RWPE1 (cell line): ENCODE results near the gene CTSC.

ENCODE experiments used
- CTCF ChIA-PET: fragments of 350-600 bp; sonication (Branson Sonifier 250); formaldehyde crosslinking; extraction: SDS; loops from one replicate; lab custom pipeline; 2021; lab: Yijun Ruan, JAX
- POLR2A ChIA-PET: fragments of 400-600 bp; formaldehyde crosslinking; extraction: SDS; loops from one replicate; lab custom pipeline; 2020; ENCODE audit warnings: antibody characterized with exemption; ENCODE audit not compliant: low non-redundant PET; lab: Yijun Ruan, JAX
- DNase-seq: peaks from one replicate; pipeline ENCODE4 v3.0.0; 2012; ENCODE audit warnings: low spot score
- H3K27ac ChIP-seq: fragments of 450-650 bp; 2 replicates; pipeline ENCODE4 v1.5.1; 2017
- TF ChIP-seq, protein P1 (sequence below): fragments of 450-650 bp; conservative IDR thresholded peaks from 2 replicates; pipeline ENCODE4 v1.5.1; 2017; ENCODE audit warnings: low read depth, mild to moderate bottlenecking

CTSC gene

DNA sequence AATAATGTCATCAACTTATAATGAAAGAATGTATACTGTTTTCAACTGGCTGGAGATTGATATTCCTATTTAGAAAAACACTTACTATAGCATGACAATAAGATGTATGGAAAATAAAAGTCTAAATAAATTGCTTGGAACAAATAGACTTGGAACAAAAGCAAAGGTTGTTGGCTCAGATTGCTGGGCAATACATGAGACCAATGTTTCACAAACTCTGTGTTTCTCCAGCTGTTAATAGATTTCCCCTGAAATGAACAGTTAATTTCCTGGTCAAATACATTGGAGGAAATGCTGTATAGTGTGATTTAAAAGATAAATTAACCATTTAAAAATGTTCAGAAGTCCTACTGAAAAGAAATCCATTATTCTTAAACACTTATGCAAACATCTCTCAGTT is 40.1 kb upstream of the CTSC start:
- H3K27ac ChIP-seq: no peak overlapping the region
- DNase-seq: no peak
- POLR2A ChIA-PET: no interaction called here
- TF ChIP-seq, protein P1, sequence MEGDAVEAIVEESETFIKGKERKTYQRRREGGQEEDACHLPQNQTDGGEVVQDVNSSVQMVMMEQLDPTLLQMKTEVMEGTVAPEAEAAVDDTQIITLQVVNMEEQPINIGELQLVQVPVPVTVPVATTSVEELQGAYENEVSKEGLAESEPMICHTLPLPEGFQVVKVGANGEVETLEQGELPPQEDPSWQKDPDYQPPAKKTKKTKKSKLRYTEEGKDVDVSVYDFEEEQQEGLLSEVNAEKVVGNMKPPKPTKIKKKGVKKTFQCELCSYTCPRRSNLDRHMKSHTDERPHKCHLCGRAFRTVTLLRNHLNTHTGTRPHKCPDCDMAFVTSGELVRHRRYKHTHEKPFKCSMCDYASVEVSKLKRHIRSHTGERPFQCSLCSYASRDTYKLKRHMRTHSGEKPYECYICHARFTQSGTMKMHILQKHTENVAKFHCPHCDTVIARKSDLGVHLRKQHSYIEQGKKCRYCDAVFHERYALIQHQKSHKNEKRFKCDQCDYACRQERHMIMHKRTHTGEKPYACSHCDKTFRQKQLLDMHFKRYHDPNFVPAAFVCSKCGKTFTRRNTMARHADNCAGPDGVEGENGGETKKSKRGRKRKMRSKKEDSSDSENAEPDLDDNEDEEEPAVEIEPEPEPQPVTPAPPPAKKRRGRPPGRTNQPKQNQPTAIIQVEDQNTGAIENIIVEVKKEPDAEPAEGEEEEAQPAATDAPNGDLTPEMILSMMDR: no peak
- CTCF ChIA-PET: interaction anchor here (0.6 kb wide), 1 partner anchor 41 kb away, joined by 10 read pairs; no protein-coding TSS in a partner anchor

DNA sequence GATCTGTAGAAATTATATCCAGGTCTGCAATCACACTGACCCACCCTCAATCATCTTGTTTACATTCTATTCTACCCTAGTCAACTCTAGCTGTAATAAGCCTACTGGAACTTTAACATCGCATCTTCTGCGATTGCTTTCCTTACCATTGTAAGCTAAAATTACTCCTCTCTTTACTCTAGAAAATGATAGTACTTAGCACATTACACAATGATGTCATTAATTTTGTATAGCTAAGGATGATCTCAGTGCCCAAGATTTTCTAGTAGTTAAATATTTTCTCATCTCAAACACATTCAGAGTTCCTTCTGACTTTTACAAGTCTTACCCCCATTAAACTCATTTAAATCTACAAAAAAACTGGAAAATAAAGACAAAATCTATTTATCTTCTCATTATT is 39.6 kb upstream of the CTSC start:
- no peak for DNase-seq
- POLR2A ChIA-PET: no interaction called here
- H3K27ac ChIP-seq: no peak overlapping the region
- CTCF ChIA-PET: interaction anchor here (0.6 kb wide), 1 partner anchor 41 kb away, joined by 10 read pairs; no protein-coding TSS in a partner anchor
- TF ChIP-seq, protein P1: no peak

DNA sequence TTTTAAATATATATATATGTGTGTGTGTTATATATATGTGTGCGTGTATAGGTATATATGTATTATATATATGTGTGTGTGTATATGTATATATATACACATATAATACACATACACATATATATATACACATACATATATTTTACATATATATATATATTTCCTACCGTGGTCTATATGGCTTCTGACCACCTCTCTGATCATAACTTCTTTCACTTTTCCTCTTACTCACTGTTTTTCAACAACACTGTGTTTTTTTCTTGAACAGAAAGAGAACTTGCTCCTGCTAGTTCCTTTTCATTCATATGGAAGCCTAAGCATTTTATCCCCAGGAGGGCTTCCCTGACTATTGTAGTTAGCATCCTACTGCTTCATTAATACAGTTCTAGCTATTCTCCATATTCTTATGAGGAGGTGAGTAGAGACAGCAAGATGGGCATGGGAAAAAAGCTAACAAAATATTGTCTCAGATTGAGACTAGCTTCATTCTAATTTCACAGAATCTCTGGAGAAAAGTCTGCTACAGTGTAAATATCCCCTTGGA is 38.5 kb upstream of the CTSC start:
- H3K27ac ChIP-seq: no peak overlapping the region
- TF ChIP-seq, protein P1: no peak
- DNase-seq: no peak
- ChIA-PET CTCF (no interaction called here), POLR2A (no interaction called here)

DNA sequence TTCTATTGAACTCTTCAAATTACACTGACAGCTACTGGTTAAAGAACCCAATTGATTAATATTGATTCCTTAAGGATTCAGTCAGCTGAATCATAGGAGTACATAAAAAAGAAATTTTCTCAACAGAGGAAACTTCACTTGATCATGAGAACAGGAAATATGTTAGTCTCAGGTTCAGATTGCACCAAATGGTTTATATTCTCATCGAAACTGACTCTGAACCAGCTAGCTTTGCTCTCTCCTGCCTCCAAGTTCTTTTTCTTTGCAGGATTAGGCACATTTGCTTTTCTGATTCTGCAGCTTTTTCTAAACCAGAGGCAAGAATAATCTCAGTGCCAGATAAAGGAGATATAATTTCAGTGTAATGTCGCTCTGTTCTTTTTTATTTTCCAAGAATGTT is 33.2 kb upstream of the CTSC start:
- POLR2A ChIA-PET: no interaction called here
- CTCF ChIA-PET: interaction anchor here (0.7 kb wide), 1 partner anchor 22 kb away, joined by 3 read pairs; no protein-coding TSS in a partner anchor
- no peak for DNase-seq
- no peak overlapping the region for H3K27ac ChIP-seq
- TF ChIP-seq, protein P1: no peak

DNA sequence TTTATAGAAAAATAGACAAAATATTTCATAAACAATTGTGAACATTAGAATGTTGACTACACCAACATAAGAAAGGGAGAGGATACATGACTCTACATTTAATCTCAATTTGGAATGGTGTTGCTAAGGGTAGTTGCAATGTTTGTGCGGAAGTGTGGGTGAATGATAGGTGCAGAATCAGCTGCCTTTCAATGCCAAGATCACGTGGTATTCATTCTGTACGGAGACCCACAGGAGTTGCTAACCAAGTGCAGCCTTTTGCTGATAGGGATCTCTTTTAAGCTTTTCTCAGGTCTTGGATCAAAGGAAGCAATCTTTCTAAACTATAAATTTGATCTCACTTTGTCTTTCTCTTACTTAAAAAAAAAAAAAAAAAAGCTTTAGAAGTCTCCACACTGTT is 29.8 kb upstream of the CTSC start:
- ChIA-PET POLR2A (no interaction called here), CTCF (no interaction called here)
- no peak overlapping the region for H3K27ac ChIP-seq
- TF ChIP-seq, protein P1: no peak
- no peak for DNase-seq

DNA sequence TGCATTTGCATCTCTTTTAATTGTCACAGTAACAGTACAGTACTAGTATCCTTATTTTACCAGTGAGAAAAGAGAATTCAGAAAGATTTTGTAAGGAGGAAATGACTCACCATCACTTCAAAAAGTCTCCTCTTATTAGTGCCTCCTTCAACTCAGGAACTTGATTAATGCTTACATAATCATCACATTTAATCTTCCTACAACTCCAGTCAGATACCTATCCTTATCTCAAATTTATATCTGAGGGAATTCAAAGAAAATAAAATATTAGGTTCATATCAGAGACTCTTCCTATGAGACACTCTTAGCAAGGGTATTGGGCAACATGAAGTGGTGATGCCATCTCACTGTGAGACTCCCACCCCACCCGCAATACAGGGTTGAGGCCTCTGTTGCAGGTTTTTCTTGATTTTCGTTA is 26.1 kb upstream of the CTSC start:
- TF ChIP-seq, protein P1: no peak
- CTCF ChIA-PET: no interaction called here
- H3K27ac ChIP-seq: no peak overlapping the region
- peak; percentile 25 for DNase-seq
- POLR2A ChIA-PET: no interaction called here
